Measurements from ENCODE around the gene BCL11B.

Gene BCL11B

DNA sequence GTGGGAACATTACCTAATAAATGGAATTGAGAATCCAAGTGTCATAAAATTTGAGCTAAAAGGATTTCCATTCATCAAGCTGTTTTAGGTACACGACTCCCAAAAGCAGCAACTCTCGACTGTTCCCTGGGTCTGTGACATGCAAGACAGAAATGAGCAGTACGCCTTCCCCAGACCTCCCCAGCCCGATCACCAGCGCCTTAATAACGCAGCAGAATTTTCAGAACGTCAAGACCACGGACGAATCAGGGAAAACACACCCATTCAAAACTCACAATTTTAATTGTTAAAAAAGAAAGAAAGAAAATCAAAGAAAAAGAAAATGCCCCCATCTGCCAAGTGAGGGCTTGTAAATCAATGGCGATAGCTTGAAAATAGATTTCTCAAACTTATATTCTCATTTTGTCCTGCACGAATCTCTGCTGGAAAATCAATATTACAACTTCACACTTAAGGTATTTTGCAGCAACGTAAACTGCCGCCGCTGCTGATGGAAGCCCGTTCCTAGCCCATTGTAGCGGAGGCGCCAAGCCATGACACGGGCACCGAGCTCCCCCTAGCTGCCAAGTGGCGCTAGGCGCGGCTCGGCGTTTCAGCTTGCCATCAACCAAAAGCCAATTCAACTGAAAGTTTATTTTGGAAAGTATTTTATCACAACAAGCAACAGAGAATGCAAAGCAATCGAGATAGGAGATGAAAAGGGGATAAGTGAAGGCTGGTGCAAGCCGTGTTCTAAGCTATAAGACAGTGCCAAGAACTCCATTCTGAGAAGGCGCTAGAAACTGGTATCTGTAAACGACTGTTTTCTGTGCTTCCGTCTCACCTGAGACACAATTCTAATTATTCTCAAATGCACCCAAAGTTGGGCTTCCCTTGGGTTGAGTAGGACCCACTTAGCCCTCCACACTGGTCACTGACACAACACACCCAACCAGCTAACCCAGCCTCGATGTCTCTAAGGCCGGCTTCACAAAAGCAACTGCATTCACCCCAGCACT, 5.5 kb downstream of the BCL11B start:
- DNase-seq, result peak; percentile 54

DNA sequence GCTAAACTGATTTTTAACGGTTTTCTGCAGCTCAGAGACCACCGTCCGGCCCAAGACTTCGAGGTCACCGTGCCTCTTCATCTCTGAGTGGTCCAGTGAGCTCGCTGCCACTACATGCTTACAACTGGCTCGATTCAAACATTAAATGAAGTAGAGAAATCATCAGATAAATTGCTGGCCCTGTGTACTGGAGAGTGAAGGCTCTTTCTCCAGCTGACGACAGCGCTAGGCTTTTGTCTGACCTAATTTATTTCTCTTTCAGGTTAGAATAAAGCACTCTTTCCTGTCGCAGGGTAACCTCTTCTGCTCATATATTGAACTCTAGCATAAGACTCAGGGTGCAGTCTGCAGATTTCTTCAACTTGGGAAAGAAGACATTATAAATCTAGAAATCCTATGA, 6.4 kb downstream of the BCL11B start:
- DNase-seq, result no peak

DNA sequence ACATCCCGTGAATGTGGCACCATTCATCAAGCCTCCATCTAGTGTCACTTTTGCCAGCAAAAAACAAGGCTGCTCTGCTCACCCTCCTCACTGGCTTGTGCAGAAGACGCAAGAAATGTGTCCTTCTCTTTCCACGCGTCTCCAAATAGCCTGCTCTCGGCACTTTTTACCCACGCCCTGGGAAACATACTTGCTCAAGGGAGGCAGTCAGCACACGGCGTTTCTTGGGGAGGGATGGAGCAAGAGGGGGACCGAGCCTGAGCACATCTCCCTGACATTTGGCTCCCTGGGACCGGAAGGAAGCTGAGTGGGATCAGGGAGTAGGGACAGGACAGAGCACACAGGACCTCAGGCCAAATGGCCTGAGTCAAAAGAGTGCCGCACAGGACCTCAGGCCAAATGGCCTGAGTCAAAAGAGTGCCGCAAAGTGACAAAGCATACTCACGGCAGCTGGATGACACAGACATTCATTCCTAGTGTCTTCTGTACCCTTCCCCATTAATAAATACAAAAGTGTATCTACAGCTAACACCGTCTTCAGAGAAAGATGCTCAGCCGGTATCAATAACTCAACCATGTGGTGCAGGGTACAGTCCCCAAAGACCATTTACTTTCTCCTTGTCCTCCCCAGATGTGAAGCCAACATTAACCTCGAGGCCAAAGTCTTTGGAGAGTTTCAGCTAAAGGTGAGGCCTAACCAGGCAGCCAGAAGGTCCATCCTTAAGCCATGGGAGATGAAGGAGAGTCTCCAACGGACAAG, 7.1 kb downstream of the BCL11B start:
- DNase-seq, result no peak

DNA sequence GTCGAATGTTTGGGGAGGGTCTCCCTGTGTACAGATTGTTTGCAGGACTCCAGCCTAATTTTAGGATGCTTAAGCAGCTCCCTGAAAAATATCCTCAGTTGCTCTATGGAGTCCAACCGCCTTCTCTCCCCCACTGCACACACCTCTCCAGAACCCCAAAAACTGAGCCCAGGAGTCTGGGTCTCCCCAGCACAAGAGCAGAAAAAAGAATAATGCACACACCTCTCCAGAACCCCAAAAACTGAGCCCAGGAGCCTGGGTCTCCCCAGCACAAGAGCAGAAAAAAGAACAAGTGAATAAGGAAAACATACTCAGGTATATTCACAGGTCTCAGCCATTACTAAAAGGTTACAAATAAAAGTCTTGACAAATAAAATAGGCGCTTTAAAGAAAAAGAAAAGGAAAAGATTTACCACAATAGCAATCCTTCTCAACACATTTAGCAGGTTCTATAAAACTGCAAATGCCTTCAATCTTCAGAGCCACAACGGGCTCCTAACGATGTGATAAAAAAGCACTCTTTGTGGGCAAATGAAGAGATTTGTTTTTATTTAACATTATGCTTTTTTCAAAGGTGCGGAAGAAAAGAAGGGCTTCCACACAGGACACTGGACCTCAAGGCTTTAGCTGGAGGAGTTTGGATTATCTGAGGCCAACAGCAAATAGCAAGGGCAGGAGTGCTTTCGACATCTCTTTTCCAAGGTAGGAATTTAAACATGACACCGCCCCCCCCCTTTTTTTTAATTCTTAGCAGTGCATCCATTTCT, 8.2 kb downstream of the BCL11B start:
- no peak for DNase-seq

DNA sequence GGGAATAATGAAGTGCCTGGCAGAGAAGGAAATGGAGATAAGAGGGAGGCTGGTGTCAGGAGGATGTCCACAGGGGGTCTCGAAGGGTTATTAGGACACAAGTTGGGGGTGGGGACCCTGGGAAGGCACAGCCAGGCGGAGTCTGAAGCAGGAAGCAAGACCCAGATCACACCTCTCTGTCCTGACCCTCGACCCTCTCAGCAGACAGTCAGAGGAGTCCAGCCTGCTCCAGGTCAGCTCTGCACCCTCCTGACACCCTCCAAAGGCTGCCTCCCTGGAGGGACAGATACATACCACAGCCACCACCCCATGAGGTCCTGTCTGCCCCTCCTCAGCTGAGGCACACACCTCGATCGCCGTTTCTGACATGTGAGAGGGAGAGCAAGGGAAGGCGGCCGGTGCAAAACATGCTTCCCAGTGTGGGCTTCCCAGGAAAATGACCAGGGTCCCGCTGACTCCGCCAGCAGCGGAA, 9.0 kb downstream of the BCL11B start:
- DNase-seq, result no peak

DNA sequence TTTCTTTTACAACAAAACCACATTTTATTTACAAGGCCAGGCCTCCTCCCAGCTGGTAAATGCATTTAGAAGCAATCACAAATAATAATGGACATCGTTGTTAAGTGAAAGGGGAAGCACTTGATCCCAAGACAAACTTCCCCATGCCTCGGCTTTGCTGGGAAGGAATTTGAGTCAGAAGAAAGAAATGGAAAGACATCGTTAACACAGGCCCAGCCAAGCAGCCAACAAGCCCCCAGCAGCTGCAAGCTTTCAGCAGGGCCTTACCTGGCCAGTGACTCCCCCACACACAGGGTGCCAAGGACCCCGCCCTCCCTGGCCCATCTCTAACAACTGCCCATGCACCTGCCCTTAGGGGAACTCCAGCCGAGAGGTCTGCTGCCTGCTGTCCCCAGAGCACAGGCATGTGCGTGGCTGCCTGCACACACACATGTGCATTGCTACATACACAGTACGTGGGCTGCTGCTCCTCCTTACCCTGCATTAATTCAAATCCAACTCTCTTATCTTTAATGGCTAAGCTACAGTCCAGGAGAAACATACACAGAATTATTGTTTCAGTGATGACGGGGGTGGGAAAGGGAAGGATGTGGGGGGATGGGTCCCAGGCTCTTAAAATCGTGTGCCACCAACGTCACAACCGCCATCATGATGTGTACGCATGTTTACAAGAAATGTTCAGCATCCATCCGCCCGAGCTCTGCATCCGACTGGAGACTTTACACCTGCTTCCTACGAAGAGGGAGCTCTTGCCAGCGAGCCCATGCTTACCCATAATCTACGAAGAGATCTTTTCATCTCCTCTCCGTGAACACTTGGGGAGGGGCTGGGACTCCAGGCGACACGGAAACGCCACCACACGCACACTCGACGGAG, 9.8 kb downstream of the BCL11B start:
- DNase-seq, result no peak

DNA sequence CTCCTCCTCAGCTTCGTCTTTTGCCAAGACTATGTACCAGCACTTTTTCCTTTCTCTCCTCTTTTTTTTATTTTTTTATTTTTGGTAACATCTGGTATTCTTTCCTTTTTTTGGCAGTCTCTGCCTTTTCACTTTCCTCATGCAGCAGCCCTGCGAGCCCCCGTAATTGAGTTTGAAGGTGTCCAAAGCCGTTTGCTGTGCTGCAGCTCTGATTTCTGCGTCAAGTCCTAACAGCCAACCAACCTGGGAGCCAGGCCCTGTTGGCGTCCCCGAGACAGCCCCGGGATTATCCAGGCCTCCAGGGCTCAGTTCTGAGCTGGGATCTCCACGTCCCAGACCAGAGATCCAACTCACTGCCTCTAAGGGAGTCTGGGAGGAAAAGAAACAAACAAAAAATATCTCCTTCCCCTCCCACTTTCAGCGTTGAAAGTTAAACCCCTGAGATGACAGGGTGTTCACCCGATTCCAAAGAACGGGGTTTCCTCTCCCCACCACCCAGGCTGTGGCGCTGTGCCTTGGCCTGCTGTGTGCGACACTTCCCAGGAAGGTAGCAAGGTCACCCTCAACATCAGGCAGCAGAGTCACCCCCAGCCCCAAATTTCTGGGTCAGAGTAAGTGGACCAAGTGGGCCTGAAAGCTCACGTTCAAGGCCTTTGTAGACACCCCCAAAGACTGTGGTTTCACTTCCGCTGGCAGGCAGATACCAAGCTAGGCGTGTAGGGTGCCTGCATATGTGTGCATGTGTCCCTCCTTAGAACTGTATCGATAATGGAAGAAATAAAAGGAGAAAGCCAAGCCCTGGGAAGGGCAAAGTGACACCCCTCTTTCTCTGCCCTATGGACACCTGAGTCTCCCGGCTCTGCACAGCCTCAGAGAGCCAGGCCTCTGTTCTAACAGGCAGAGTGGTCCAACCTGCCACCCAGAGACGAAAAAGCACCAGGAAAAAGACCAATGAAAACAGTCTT, 11.1 kb downstream of the BCL11B start:
- DNase-seq, result no peak

DNA sequence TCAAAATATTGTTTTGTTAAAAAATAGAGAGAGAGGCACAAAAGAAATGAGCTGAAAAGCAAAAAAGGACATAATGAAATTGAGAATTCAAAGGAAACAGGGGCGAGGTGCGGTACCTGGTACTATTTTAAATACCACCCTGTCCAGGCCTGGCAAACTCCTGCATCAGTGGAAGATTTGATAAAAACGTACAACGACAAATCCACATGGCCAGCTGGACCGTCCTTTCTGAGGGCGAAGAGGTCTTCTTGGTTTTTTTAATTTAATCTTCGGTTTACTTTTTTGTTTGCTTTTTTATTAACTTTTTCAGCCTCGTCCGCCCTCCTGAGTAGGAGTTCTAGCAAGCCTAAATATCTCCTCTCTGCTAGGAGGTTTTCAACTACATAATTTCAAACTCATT, 11.9 kb downstream of the BCL11B start:
- no peak for DNase-seq

DNA sequence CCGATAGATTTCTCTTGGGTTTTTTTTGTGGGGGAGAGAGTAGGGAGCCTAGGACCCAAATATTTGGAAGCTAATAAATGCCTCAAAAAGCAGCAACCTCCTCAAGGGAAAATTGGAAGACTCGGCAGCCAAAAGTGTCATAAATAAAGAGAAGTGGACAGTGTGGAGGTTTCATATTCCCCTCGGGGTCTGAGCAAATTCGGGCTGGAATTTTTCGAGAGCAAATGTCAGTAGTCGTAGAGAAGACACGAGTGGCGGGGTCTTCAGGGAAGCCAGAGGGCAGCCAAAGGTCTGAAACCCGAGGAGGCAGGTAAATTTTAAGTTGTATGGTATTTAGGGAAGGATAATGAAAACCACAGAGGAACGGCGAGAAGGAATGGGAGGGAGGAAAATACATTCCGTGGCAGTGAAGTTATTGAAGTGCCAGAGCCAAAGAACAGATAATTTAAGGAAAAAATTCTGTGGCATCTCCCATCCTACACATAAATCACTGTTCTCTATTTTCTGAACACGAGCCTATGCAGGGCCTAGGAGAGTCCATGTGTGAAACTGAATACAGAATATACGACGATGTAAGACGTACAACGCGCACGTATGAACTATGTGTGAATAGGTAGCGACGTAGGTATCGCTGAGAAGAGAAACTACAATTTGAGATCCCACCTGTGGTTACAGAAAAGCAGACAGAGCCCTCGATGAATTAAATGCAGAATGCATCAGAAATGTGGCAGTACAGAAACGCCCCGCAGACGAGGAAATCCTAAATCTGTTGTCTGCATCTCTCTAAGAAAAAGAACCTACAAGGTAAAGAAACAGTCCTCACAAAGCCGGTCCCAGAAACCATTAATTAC, 12.9 kb downstream of the BCL11B start:
- DNase-seq, result no peak

DNA sequence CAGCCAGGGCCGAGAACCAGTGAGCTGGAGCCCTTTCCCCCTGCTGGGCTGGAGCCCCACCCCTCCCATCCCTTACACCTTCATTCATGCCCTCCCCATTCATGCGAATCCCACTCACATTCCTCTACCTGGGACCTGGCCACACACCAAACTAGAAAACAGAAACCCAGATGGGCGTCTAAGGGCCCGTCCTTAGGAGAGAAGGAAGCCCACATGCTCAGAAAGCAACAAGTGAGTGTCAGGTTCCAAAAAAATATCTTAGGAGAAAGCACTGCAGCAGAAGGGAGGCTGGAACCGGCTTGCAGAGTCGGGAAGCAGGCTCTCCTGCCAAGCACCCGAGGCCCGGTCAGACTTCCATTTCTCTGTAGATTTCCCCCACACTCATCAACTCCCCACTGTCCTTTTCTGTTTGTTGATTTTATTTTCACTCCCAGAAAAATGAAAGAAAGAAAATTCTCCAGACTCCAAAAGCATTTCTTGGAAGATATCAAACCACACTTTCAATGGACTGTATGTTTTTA, 13.6 kb downstream of the BCL11B start:
- DNase-seq, result no peak

DNA sequence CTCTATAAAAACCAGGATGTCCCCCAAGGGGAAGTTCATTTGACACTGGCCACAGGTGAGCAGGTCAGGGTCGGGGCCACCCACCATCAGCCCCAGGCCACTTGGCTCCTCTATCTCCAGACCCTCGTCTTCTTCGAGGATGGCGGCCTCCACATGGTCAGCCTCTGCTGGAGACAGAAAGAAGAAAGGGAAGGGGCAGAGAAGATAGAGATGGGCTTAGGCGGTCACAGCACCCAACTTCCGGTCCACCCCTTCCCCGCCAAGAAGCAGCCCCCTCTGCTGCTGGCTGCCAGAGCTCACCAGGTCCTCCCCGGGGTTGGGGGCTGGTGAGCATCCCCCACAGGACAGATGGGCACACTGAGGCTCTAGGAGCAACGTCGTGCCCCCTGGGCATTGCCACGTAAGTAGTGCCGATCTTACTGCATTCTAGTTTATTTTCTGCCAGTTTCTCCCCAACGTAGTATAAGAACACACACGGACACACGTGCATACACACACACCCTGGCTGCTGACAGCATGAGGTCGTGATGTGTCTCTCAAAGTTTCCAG, 14.2 kb downstream of the BCL11B start:
- DNase-seq, result no peak

DNA sequence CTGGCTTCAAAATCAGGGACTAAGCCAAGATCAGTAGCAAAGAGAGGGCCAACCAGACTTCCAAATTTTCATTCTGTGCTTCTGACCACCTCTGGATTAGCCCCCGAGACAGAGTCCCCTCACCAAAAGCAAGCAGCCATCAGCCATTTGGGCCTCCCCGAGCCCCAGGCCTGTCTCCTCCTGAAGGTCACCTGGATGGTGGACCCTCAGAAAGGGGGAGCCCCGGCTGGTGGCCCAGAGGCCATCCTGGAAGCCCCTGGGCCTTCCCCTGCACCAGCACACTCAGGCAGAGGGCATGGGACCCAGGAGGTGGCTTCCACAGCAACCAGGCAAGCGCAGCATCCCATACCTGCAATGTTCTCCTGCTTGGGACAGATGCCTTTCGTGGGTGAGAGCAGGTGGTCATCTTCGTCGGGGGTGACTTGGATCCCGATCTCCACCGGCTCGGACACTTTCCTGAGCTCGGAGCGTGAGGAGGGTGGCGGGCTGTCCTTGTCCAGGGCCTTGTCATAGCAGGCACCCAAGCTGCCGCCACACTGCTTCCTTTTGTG, 14.8 kb downstream of the BCL11B start:
- no peak for DNase-seq

DNA sequence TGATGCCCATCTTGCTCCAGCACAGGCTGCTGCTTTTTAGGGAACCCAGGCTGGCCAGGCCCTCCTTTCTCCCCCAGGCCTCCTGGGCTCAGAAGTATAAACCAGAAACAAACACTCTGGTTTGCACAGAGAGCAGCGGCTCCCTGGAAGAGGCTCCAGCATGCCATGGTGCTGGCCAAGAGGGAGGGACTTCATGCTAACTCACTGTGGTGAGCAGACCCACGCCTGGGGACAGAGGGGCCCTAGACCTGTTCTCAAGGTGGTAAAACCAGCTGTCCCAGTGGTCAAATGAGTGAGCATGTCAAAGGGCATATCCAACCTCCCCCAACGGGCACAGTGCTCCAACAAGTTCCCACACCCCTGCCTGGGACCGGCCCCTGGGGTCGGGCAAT, 15.5 kb downstream of the BCL11B start:
- no peak for DNase-seq

DNA sequence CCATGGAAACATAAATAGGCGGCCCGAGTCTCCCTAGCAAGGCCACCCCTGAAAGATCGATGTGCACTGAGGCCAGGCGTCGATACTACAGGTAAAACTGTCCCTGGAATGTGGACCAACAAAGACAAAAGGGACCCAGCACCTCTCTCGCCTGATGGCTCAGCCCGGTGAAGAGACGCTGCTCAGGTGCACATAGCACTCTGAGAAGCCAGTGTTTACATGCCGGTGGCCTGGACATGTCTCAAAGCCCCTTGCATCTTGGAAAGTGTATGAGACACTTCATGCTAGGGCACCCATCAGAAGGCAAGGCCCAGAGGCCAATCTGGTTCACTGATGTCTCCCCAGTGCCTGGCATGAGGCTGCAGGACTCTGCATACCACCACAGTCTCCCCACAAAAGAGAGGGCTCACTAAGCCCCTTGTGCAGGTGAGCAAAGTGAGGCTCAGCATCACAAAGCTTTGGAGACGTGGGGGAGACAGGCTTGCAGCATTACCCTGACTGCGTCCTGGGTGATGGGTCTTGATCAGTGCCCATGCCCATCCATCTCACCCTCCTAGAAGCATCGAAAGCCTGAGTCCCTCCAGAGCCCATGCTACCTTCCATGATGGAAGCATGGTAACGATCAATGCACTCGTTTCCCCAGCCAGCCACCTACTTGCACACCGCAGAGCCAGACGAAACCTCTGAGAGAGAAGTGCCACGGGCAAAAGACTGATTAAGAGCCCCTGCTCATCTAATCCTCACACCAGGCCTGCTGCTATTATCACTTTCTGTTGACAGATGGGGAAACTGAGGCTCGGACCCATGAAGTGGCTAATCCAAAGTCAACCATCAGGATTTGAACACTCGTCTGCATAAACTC, 16.1 kb downstream of the BCL11B start:
- DNase-seq, result no peak

DNA sequence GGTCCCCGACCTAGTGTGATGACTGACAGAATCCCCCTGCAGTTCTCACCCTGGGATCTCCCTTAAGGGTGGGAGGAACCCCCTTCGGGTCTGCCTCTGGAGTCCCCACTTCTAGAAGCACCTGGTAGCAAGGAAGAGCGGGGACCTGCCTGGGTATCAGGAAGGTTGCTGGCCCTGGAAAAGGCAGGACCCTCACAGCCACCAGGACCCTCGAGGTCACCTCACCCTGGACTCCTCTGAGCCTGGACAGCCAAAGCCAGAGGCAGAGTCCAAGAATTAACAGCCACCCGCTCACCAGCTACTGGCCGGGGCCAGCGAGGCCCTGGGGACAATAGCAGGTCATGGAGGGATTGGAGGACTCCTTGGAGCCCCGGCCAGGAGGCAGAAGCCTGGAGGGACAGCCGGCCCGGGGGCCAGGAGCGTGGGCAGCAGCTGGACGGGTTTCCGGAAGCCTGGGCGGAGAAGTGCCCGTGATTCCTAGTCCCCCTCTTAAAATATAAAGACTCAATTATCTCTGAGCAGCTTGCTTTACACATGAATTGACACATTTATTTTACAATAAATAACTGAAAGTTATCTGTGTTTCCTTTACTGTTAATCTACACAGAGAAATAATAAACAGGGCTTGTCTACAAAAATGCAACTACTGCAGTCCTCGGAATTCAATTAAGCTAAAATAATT, 17.5 kb downstream of the BCL11B start:
- DNase-seq, result no peak

DNA sequence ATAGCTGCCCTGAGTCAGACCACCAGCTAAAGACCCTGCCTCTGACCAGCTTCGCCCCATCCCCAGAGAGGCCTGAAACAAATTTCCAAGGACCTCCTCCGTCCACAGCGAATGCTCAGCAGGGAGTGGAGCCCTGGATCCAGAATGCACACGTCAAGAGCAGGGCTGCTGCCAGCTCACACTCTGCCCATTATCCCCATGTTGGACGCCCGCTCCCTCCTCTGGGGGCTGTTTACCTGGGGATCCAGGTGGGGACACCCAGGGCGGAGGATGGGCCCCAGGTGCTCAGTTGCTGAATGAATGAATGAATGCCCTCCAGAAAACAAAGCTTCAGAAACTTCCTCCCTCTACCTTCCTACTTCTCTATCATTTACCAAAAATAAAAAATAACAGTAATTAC, 18.1 kb downstream of the BCL11B start:
- DNase-seq, result no peak
